ENCODE data around the gene SLC51B.

The SLC51B gene

DNA sequence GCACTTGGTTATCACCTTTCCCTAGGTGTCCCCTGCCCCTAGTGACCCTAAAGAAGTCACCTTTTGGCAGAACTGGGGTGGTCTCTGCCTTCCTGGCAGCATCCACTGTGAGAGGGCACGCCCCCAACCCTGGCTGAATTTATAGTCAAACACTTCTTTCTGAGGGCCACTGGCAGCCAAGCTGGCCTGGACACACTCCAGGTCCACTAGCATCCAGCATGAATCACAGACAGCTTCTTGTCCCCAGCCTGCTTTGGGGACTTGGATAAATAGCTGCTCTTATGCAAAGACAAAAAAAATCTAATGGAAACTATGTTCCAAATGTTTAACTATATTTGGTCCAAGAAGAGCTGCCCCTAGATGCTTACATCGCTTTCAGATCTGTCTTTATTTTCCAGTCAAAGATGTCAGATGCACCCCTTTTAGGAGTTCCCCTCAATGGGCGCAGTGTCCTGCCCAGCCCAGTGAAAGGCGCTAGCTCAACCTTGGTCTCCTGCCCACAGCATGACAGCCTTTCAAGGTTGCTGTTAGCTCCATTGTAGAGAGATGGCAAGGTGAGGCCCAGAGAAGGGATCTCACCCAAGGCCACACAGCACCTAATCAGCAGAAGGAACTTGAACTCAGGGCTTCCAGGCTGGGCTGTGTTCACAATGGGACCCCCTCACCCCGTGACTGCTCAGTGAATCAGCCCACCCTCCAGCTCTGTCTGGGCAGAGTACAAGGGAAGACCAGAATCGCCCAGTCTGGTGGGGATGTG lies 15.6 kb downstream of the SLC51B start:
- in situ Hi-C loops (cut with HindIII; ENCODE audit: low pct_unique_long_range_greater_than_20kb, low sequenced_read_pairs), result no loop called here
- no peak for DNase-seq (ENCODE audit: low read depth in 1 of 2, low spot score in 1 of 2)
- no peak for TF ChIP-seq JUND (IDR thresholded peaks at IDR 0.05; ENCODE audit: low read depth)

DNA sequence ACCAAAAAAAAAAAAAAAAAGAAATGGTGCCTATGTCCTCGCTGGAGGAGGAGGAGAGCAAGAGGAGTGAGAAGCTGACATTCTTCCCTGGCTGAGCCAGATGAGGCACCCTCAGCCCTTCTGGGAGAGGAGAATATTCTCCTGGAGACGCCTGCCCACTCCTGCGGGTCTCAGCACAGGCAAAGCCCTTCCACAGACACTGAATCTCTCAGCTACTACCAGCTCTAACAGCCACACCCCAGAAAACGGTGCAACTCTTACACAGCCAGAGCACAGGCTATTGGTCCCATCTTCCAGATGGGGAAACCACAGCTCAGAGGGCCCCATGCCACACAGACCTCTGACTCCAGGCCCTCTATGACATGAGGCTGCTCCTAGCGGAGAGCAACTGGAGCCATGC lies 16.9 kb downstream of the SLC51B start:
- in situ Hi-C loops (cut with HindIII; ENCODE audit: low pct_unique_long_range_greater_than_20kb, low sequenced_read_pairs), result no loop called here
- DNase-seq (ENCODE audit: low read depth in 1 of 2, low spot score in 1 of 2), result no peak
- TF ChIP-seq JUND (IDR thresholded peaks at IDR 0.05; ENCODE audit: low read depth), result no peak

DNA sequence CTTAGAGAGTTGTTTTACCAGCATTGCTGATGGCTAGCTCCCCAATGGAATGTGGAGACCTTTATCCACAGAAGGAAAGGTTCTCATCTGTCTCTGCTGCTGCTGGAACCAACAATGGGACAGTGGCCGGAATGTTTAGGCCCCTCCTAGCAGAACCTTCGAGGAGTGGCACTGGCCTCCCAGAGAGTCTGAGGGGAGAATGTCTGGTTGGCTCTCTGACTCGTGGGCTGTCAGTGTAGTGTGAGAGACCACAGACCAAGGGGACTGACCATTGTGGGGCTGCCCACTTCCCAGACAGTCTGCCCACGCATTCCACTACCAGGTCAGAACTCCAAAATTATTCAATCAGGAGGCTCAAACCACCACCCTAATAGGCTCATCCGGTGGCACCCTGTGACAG lies 17.5 kb downstream of the SLC51B start:
- DNase-seq (ENCODE audit: low read depth in 1 of 2, low spot score in 1 of 2), result no peak
- no peak for TF ChIP-seq JUND (IDR thresholded peaks at IDR 0.05; ENCODE audit: low read depth)
- in situ Hi-C loops (cut with HindIII; ENCODE audit: low pct_unique_long_range_greater_than_20kb, low sequenced_read_pairs), result no loop called here

DNA sequence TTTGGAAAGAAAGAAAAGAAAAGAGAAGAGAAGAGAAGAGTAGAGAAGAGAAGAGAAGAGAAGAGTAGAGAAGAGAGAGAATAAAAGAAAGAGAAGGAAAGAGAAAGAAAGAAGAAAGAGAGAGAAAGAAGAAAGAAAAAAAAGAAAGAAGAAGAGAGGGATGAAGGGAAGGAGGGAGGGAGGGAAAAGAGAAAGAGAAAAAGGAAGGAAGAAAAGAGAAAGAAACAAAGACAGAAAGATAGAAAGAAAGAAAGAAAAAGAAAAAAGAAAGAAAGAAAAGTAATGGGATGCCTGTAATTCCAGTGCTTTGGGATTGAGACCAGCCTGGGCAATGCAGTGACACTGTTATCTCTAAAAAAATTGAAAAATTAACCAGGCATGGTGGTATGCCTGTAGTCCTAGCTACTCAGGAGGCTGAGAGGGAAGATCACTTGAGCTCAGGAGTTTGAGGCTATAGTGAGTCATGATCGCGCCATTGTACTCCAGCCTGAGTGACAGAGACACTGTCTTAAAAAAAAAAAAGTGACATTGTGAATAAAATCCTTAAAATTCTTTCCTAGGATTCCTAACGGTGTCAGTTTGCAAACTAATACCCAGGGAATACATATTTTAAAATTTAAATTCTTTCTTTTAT lies 20.9 kb downstream of the SLC51B start:
- in situ Hi-C loops (cut with HindIII; ENCODE audit: low pct_unique_long_range_greater_than_20kb, low sequenced_read_pairs), result no loop called here
- DNase-seq (ENCODE audit: low read depth in 1 of 2, low spot score in 1 of 2), result no peak
- no peak for TF ChIP-seq JUND (IDR thresholded peaks at IDR 0.05; ENCODE audit: low read depth)

DNA sequence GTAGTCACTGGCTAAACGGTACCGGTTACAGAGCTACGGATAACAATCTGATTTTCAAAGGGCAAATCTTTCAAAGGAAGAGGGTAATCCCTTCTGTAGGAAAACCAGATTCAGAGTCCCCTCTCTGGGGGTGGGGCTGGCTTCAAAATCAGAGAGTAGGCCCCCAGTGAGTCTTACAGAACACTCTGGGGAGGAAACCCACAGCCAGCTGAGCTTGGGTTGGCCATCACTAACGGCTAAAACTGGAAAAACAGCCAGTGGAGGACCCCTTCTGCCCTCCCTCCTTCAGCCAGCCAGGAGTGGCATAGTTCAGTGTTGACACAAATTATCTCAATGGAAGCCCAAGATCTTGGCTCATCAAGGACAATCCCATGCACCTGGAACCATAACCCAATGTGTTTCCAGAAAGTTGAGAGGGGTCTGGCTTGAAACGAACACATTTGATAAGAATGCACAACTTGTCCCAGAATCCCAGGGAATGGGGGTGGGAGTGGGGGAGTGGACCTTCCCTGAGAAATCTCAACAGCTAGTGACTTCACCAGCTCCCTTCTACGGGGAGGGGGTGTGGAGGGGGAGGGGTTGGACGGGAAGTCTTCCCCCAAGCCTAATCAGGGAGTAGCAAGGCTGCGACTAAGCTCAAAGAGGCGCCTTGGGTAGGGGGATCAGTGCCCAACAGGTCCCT lies 21.6 kb downstream of the SLC51B start:
- TF ChIP-seq JUND (IDR thresholded peaks at IDR 0.05; ENCODE audit: low read depth), result no peak
- no peak for DNase-seq (ENCODE audit: low read depth in 1 of 2, low spot score in 1 of 2)
- in situ Hi-C loops (cut with HindIII; ENCODE audit: low pct_unique_long_range_greater_than_20kb, low sequenced_read_pairs), result no loop called here

DNA sequence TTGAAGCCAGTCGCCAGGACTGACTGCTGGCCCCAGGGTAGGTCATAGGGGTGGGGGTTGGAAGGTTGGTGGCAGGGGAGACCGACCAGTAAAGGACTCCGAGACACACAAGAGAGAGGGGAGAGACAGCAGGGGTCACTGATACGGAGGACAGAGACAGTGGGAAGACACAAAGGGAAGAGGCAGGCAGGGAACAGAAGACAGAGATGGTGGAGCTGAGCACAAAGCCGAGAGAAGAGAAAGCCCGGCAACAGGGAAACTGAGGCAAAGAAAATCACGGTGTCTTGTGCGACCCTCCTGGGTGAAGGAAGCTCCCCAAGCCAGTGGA lies 22.1 kb downstream of the SLC51B start:
- TF ChIP-seq JUND (IDR thresholded peaks at IDR 0.05; ENCODE audit: low read depth), result no peak
- in situ Hi-C loops (cut with HindIII; ENCODE audit: low pct_unique_long_range_greater_than_20kb, low sequenced_read_pairs), result no loop called here
- no peak for DNase-seq (ENCODE audit: low read depth in 1 of 2, low spot score in 1 of 2)

DNA sequence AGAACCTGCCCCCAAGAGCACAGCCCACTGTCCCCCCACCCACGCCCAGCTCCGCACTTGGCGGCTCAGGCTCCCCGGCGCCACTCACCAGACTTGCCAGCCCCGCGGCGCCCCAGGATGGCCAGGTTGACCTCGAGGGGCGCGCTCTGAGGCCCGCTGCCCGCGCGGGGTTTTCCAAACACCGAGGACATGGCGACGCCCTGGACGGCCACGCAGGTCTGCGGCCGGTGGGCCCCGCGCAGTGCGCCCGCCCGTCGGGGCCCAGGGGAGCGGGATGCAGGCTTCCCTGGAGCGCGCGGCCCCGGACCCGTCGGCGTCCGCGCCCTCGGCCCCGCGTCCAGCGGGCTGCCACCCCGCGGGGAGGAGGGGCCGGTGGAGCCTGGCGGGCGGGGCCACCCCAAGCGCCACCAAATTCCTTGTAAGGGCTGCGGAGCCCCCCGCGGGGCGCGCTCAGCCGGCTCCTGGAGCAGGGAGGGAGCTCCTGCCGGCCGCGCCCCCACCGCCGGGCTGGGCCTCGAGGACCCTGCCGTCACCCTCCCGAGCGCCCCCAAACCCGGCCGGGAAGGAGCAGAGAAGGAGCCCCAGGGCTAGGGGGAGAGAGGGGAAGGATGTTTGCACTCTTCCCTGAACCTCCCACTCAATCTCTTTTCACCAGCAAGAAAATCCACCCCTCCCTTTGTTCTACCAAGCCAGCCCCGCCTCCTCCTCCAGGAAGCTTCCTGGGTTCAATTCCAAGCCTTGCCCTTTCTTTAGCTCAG lies 22.6 kb downstream of the SLC51B start, which contains the start of gene RASL12:
Gene RASL12 (minus strand): TSS at position 347 of the 758 bp plus-strand sequence. CDS start 156 bp downstream, at position 191.
- TF ChIP-seq JUND (IDR thresholded peaks at IDR 0.05; ENCODE audit: low read depth), result no peak
- DNase-seq (ENCODE audit: low read depth in 1 of 2, low spot score in 1 of 2), result no peak
- in situ Hi-C loops (cut with HindIII; ENCODE audit: low pct_unique_long_range_greater_than_20kb, low sequenced_read_pairs), result no loop called here

DNA sequence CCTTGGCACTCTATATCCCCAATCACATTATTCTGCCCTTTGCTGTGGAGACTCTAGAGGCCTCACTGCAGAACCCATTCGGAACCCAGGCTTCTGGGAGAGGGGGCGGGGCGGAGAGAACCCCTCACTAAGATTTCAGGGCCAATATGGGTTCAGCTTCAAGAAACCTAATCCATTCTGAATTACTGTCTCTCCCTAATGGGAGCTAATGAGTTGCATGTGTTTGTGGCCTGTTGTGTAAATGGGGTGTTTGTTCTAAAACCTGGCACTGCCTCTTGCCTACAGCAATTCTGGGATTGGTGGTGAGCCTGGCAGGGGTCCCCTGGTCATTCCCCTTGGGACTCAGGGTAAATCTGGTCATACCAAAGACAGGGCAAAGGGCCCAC lies 23.2 kb downstream of the SLC51B start:
- no peak for TF ChIP-seq JUND (IDR thresholded peaks at IDR 0.05; ENCODE audit: low read depth)
- DNase-seq (ENCODE audit: low read depth in 1 of 2, low spot score in 1 of 2), result no peak
- in situ Hi-C loops (cut with HindIII; ENCODE audit: low pct_unique_long_range_greater_than_20kb, low sequenced_read_pairs), result no loop called here

DNA sequence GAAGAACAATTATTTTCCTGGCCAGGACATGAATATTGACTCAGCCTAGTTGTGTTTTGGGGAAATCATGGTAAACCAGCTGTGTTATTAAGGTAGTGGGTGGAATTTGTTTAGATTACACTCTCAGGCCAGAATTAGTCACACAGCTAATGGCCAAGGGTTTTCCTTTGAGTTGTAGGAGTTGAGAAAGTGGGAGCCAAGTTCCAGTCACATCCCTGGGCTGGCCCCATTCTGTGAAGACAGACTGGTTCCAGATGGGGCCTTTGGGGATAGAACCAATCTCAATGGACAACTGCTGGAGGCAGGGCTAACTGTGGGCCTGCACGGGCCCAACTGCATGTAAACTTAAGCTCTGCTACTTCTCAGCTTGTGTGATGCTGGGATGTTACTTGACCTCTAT lies 24.0 kb downstream of the SLC51B start:
- DNase-seq (ENCODE audit: low read depth in 1 of 2, low spot score in 1 of 2), result no peak
- TF ChIP-seq JUND (IDR thresholded peaks at IDR 0.05; ENCODE audit: low read depth), result no peak

DNA sequence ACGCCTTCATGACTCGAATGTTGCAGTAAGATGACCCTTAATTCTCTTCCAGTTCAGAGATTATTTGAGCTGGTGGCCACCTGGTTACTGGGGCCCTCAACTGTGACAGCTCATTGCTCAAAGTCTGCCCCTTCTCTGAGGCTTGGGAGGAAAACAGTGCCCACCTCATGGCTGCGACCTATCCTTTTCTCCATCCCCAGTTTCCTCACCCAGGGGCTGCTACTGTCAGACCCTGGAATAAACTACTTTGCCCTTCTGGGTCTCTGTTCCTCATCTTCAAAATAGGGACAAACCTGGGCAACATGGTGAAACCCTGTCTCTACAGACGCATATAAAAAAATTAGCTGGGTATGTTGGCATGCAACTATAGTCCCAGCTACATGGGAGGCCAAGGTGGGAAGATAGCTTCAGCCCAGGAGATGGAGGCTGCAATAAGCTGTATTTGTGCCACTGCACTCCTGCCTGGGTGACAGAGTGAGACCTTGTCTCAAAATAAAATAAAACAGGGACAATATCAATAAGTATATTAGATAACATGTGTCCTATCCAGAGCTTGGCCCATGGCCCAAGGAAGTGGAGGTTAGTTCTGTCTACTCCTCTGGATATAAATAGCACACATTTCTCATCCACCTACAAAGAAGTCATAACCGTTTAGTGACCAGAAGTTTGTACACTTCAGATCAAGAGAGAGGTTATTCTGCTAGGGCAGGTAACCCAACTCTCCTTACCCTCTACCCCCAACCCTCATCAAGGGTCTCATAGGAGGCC lies 24.8 kb downstream of the SLC51B start:
- no peak for TF ChIP-seq JUND (IDR thresholded peaks at IDR 0.05; ENCODE audit: low read depth)
- DNase-seq (ENCODE audit: low read depth in 1 of 2, low spot score in 1 of 2), result no peak
- in situ Hi-C loops (cut with HindIII; ENCODE audit: low pct_unique_long_range_greater_than_20kb, low sequenced_read_pairs), result no loop called here

More for the DNA sequence above, 24.0 kb downstream of the SLC51B start:
- in situ Hi-C loops (cut with HindIII; ENCODE audit: low pct_unique_long_range_greater_than_20kb, low sequenced_read_pairs), result no loop called here

DNA sequence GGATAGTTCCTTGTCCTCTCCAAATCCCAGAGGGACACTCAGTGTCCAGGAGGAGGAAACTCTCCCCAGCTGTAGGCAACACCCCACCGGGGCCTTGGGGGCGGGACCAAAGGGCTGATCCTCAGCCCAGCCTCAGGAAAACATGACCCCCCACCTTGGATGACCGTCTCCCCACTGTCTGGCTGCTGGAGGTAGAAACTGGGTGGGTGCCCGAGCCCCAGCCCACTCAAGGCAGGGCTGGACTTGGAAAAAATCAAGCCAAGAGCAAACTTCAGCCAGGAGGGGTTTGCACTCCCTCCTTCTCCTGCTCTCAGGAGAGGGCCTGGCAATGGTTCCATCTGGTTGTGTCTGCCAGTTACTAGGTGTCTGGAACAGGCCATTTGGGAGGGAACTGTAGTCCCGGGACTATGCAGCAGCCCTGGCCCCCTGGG lies 26.2 kb downstream of the SLC51B start:
- TF ChIP-seq JUND (IDR thresholded peaks at IDR 0.05; ENCODE audit: low read depth), result no peak
- no peak for DNase-seq (ENCODE audit: low read depth in 1 of 2, low spot score in 1 of 2)
- in situ Hi-C loops (cut with HindIII; ENCODE audit: low pct_unique_long_range_greater_than_20kb, low sequenced_read_pairs), result no loop called here

DNA sequence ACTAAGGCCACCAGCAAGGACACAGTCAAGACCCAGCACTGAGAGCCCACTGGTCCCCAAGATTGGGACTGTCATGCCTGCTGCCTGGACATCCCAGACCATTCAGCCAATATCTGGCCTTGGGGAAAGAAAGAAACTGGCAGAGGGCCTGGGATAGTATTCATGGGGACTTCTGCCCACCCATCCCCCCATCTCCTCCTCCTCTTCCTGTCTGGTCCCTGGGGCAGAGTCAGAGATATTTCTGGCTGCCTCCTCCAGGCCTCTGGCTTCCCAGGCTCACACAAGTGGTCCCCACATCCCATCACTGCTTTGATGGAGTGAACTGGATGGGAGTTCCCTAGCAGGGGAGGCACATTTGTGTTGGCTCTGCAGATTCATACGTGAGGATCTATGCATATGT lies 26.8 kb downstream of the SLC51B start:
- DNase-seq (ENCODE audit: low read depth in 1 of 2, low spot score in 1 of 2), result no peak
- no peak for TF ChIP-seq JUND (IDR thresholded peaks at IDR 0.05; ENCODE audit: low read depth)
- in situ Hi-C loops (cut with HindIII; ENCODE audit: low pct_unique_long_range_greater_than_20kb, low sequenced_read_pairs), result no loop called here

Measured in T47D (cell line).